GM23248 (cell line): Measurements from ENCODE around the gene TMEM98. TPM values are rescaled to one million over a fixed set of nuclear protein-coding genes. Genes with fewer than 3 reads are reported as not detected.
"Not testable (repeated sequence)": the region's sequence is repeated elsewhere in the genome, so short reads cannot be mapped to it uniquely, and the experiment has no call there.

Experiments
- DNase-seq: peaks from one replicate; pipeline ENCODE4 v3.0.0-alpha.2; 2015
- H2AFZ ChIP-seq: fragments of 200-600 bp; sonication (generic); 2 replicates; pipeline ENCODE4 v1.6.1; 2016; ENCODE audit warnings: antibody characterized with exemption
- H3F3A ChIP-seq: fragments of 200-600 bp; sonication (generic); 2 replicates; pipeline ENCODE4 v1.6.1; 2016; ENCODE audit warnings: mild to moderate bottlenecking, antibody characterized with exemption, mixed run types; ENCODE audit not compliant: insufficient read depth
- H3K27ac ChIP-seq: fragments of 200-600 bp; sonication (generic); 2 replicates; pipeline ENCODE4 v1.5.1; 2016; ENCODE audit warnings: mild to moderate bottlenecking
- H3K27me3 ChIP-seq: fragments of 200-600 bp; sonication (generic); replicated peaks from 2 replicates; pipeline ENCODE4 v1.6.1; 2016; ENCODE audit warnings: mild to moderate bottlenecking; ENCODE audit not compliant: insufficient read depth
- H3K36me3 ChIP-seq: fragments of 200-600 bp; sonication (generic); 2 replicates; pipeline ENCODE4 v1.6.1; 2016; ENCODE audit warnings: low read depth, mild to moderate bottlenecking
- H3K4me1 ChIP-seq: fragments of 200-600 bp; sonication (generic); 2 replicates; pipeline ENCODE4 v1.6.1; 2016; ENCODE audit warnings: mild to moderate bottlenecking; ENCODE audit not compliant: insufficient read depth
- H3K4me2 ChIP-seq: fragments of 200-600 bp; sonication (generic); one replicate; pipeline ENCODE4 v1.6.1; 2016; ENCODE audit warnings: mild to moderate bottlenecking; ENCODE audit not compliant: unreplicated experiment
- H3K4me3 ChIP-seq: fragments of 200-600 bp; sonication (generic); 2 replicates; pipeline ENCODE4 v1.5.1; 2016; ENCODE audit warnings: mild to moderate bottlenecking
- H3K79me2 ChIP-seq: fragments of 200-600 bp; sonication (generic); 2 replicates; pipeline ENCODE4 v1.6.1; 2016; ENCODE audit warnings: mild to moderate bottlenecking; ENCODE audit not compliant: insufficient read depth
- H3K9ac ChIP-seq: fragments of 200-600 bp; sonication (generic); 2 replicates; pipeline ENCODE4 v1.6.1; 2016; ENCODE audit warnings: mild to moderate bottlenecking
- H3K9me2 ChIP-seq: fragments of 200-600 bp; sonication (generic); 2 replicates; pipeline ENCODE4 v1.6.1; 2016; ENCODE audit warnings: mixed run types, mild to moderate bottlenecking, moderate library complexity; ENCODE audit not compliant: insufficient read depth
- H3K9me3 ChIP-seq: fragments of 200-600 bp; sonication (generic); one replicate; pipeline ENCODE4 v1.6.1; 2017; ENCODE audit warnings: low read depth
- H4K20me1 ChIP-seq: fragments of 200-600 bp; sonication (generic); 2 replicates; pipeline ENCODE4 v1.6.0; 2016; ENCODE audit not compliant: insufficient read depth
- EZH2 ChIP-seq: fragments of 200-600 bp; sonication (generic); IDR thresholded peaks from 2 replicates; pipeline ENCODE4 v1.6.1; 2018; ENCODE audit warnings: antibody characterized with exemption, mild to moderate bottlenecking; ENCODE audit not compliant: insufficient read depth, poor library complexity, severe bottlenecking
- EZH2phosphoT487 ChIP-seq: fragments of 200-600 bp; sonication (generic); IDR thresholded peaks from 2 replicates; pipeline ENCODE4 v1.6.1; 2018; ENCODE audit warnings: antibody characterized with exemption, moderate library complexity, mild to moderate bottlenecking, low read depth; ENCODE audit not compliant: insufficient read depth
- WGBS, 2 experiments: methylation state at CpG; one replicate each; pipeline ENCODE4 v1.1.6; 2015 to 2017; ENCODE audit warnings: low lambda C conversion rate in 2 of 2, low coverage in 1 of 2; ENCODE audit errors: missing lambda C conversion rate in 2 of 2; 5-methylcytosine and 5-hydroxymethylcytosine counted together
- in situ Hi-C: fragments of 300-500 bp; cut with MboI; formaldehyde crosslinking; loops from 2 replicates; pipeline ENCODE4 v1.15.0; 2020
- polyA plus RNA-seq: library from polyadenylated mRNA; unstranded; fragments of >200 nt; fragmentation: Nextera tagmentation; extraction: Ambion mirVana; gene quantifications from 2 replicates; pipeline ENCODE4 v1.2.1, GENCODE V29; 2016
- total RNA-seq: library from RNA; depleted of rRNA; stranded (reverse); fragments of >200 nt; shearing (Covaris generic); gene quantifications from 2 replicates; pipeline ENCODE4 v1.2.3, GENCODE V29; 2014

The TMEM98 gene
- total and polyA plus RNA-seq, 2 experiments from 2014 or later, result 148 to 153 TPM

- peaks cover 8% of the 10 kb centered on the region; the same call in 1 of the 2 replicates for H3K4me1 ChIP-seq
- DNase-seq, result peak; percentile 72
- H2AFZ ChIP-seq, result no peak overlapping the region
- H3K27me3 ChIP-seq, result no peaks in the 10 kb centered on the region
- in situ Hi-C loops, result no loop called here
- WGBS, 2 experiments, result 3 to 4% methylated on average over 2 of the region's 2 CpGs
- no peak overlapping the region for H3K4me3 ChIP-seq
- TF ChIP-seq EZH2phosphoT487 (no peak), EZH2 (no peak)
- no peaks in the 10 kb centered on the region for H4K20me1 ChIP-seq
- no peak overlapping the region for H3K4me2 ChIP-seq
- H3K27ac ChIP-seq, result peak overlapping the region; percentile 18; the same call in 1 of the 2 replicates
- peaks cover 8% of the 10 kb centered on the region; the same call in 1 of the 2 replicates for H3F3A ChIP-seq
- no peaks in the 10 kb centered on the region for H3K9me2 ChIP-seq
- no peaks in the 10 kb centered on the region for H3K9me3 ChIP-seq
- H3K36me3 ChIP-seq, result no peaks in the 10 kb centered on the region
- no peaks in the 10 kb centered on the region for H3K79me2 ChIP-seq
- no peak overlapping the region for H3K9ac ChIP-seq
Observed at GRCh38 chr17:32958418-32958817, 30.5 kb downstream of the TMEM98 start.

GRCh38 chr17:32960815-32961214, 32.9 kb downstream of the TMEM98 start:
- Histone ChIP-seq H3K27ac (no peak overlapping the region), H3K9ac (no peak overlapping the region), H3K4me2 (no peak overlapping the region), H3K4me3 (no peak overlapping the region), H3K9me3 (no peaks in the 10 kb centered on the region), H3K79me2 (no peaks in the 10 kb centered on the region), H3K27me3 (peaks cover 5% of the 10 kb centered on the region; the same call in 1 of the 2 replicates), H2AFZ (no peak overlapping the region), H3K4me1 (peaks cover 8% of the 10 kb centered on the region; the same call in 1 of the 2 replicates), H4K20me1 (no peaks in the 10 kb centered on the region), H3F3A (peaks cover 8% of the 10 kb centered on the region; the same call in 1 of the 2 replicates), H3K36me3 (no peaks in the 10 kb centered on the region), H3K9me2 (no peaks in the 10 kb centered on the region)
- TF ChIP-seq EZH2phosphoT487 (no peak), EZH2 (no peak)
- WGBS, 2 experiments, result 66 to 73% methylated on average over 2 of the region's 2 CpGs
- peak; percentile 44 for DNase-seq
- in situ Hi-C loops, result no loop called here

GRCh38 chr17:32962320-32962711, 34.4 kb downstream of the TMEM98 start:
- H2AFZ ChIP-seq, result no peak overlapping the region
- H3K36me3 ChIP-seq, result no peaks in the 10 kb centered on the region
- H3K9me3 ChIP-seq, result no peaks in the 10 kb centered on the region
- peaks cover 8% of the 10 kb centered on the region; the same call in 1 of the 2 replicates for H3K4me1 ChIP-seq
- 33 to 36% methylated on average over 3 of the region's 3 CpGs for WGBS, 2 experiments
- H3K9me2 ChIP-seq, result no peaks in the 10 kb centered on the region
- TF ChIP-seq EZH2phosphoT487 (no peak), EZH2 (no peak)
- no peaks in the 10 kb centered on the region for H4K20me1 ChIP-seq
- no peak overlapping the region for H3K27ac ChIP-seq
- no peak for DNase-seq
- peaks cover 5% of the 10 kb centered on the region; the same call in 1 of the 2 replicates for H3K27me3 ChIP-seq
- no peak overlapping the region for H3K4me2 ChIP-seq
- in situ Hi-C loops, result no loop called here
- H3K4me3 ChIP-seq, result no peak overlapping the region
- no peaks in the 10 kb centered on the region for H3K79me2 ChIP-seq
- peaks cover 8% of the 10 kb centered on the region; the same call in 1 of the 2 replicates for H3F3A ChIP-seq
- H3K9ac ChIP-seq, result no peak overlapping the region

DNA sequence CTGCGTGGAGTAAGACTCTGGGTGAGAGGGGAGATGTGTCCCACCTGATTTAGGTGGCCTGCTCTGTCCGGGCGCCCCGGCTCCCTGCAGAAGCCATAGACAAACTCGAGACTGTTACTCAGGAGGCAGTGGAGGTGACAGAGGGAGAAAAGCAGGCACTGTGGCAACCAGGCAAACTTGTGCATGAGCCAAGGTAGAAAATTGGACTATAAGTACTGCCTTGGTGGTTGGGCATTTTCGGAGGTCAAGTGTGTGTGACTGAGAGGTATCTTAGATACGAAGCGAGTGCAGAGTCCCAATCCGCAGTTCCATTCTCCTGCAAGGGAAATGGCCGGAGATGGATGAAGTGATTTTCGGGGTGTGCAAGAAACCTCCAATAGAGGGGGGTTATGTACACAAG, 36.6 kb downstream of the TMEM98 start:
- Histone ChIP-seq H3F3A (no peaks in the 10 kb centered on the region), H3K36me3 (no peaks in the 10 kb centered on the region), H3K4me2 (no peak overlapping the region), H3K27ac (no peak overlapping the region), H3K9me3 (no peaks in the 10 kb centered on the region), H3K4me3 (no peak overlapping the region), H3K79me2 (no peaks in the 10 kb centered on the region), H4K20me1 (no peaks in the 10 kb centered on the region), H3K4me1 (no peaks in the 10 kb centered on the region), H3K9me2 (no peaks in the 10 kb centered on the region), H3K27me3 (peaks cover 5% of the 10 kb centered on the region; the same call in 1 of the 2 replicates), H3K9ac (no peak overlapping the region), H2AFZ (no peak overlapping the region)
- no peak for DNase-seq
- in situ Hi-C loops, result no loop called here
- no peak for TF ChIP-seq EZH2phosphoT487
- TF ChIP-seq EZH2, result no peak
- WGBS, 2 experiments, result 59 to 62% methylated on average over 11 of the region's 11 CpGs

DNA sequence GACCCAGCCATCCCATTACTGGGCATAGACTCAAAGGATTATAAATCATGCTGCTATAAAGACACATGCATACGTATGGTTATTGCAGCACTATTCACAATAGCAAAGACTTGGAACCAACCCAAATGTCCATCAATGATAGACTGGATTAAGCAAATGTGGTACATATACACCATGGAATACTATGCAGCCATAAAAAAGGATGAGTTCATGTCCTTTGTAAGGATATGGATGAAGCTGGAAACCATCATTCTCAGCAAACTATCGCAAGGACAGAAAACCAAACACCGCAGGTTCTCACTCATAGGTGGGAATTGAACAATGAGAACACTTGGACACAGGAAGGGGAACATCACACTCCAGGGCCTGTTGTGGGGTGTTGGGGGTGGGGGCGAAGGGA, 41.3 kb downstream of the TMEM98 start:
- H3K9me2 ChIP-seq, H4K20me1 ChIP-seq, H3K9ac ChIP-seq, in situ Hi-C loops, H3K9me3 ChIP-seq, H3K36me3 ChIP-seq, H3K4me1 ChIP-seq, H3K4me2 ChIP-seq, H2AFZ ChIP-seq, DNase-seq, H3K4me3 ChIP-seq, H3F3A ChIP-seq, H3K27me3 ChIP-seq, H3K27ac ChIP-seq, H3K79me2 ChIP-seq: not testable (repeated sequence)
- WGBS, 2 experiments, result 68 to 69% methylated on average over 4 of the region's 4 CpGs
